Activated CD8-positive, alpha-beta memory T cell treated with anti-CD3 and anti-CD28 coated beads, Interleukin-2, amount 50 U/mL, for 24 hours (primary cell): ENCODE results near the gene UQCRFS1.
"Not testable (repeated sequence)": the region's sequence is repeated elsewhere in the genome, so short reads cannot be mapped to it uniquely, and the experiment has no call there.

Source experiments
- DNase-seq: peaks from one replicate; pipeline ENCODE4 v3.0.0-alpha.2; 2020; ENCODE audit errors: extremely low read depth

The UQCRFS1 gene

GRCh38 chr19:29212648-29213573 lies at the start of gene UQCRFS1:
TSS of gene UQCRFS1 (minus strand) at chr19:29213151. CDS start at chr19:29213118, 33 bp downstream.
- peak; percentile 87 for DNase-seq

- DNase-seq, result no peak
Measured at GRCh38 chr19:29262085-29262484, 49.1 kb upstream of the UQCRFS1 start.

- no peak for DNase-seq
Measured at GRCh38 chr19:29260477-29261317, 47.7 kb upstream of the UQCRFS1 start.

DNA sequence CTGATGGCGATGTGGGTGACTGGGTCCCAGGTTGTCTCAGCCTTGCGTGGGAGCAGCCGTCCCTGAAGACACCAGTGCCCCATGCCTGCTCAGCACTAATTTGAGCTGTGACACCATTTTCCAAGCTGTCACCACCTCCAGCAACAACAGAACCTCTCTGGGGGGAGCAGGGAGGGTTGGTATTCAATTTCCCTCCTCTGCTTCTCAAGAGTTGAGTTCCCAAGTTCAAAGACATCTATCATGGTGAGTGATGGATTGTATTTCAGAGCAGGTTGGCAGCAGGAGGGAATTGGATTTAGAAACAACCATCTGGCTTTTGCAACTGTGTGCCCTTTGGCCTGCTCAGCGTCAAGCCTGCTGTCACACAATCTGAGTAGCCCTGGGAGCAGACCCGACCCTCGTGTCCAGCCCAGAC lies 46.9 kb upstream of the UQCRFS1 start:
- DNase-seq, result no peak

- DNase-seq, result no peak
Measured at GRCh38 chr19:29259153-29259552, 46.2 kb upstream of the UQCRFS1 start.

- DNase-seq, result no peak
Measured at GRCh38 chr19:29256516-29256915, 43.6 kb upstream of the UQCRFS1 start.

- DNase-seq, result no peak
Measured at GRCh38 chr19:29255912-29256311, 43.0 kb upstream of the UQCRFS1 start.

GRCh38 chr19:29255006-29255405 lies 42.1 kb upstream of the UQCRFS1 start:
- no peak for DNase-seq

DNA sequence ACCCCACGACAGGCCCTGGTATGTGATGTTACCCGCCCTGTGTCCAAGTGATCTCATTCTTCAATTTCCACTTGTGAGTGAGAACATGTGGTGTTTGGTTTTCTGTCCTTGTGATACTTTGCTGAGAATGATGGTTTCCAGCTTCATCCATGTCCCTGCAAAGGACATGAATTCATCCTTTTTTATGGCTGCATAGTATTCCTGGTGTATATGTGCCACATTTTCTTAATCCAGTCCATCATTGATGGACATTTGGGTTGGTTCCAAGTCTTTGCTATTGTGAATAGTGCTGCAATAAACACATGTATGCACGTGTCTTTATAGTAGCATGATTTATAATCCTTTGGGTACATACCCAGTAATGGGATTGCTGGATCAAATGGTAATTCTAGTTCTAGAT lies 36.8 kb upstream of the UQCRFS1 start:
- not testable (repeated sequence) for DNase-seq

GRCh38 chr19:29248332-29248844 lies 35.4 kb upstream of the UQCRFS1 start:
- no peak for DNase-seq

- no peak for DNase-seq
Measured at GRCh38 chr19:29247872-29248271, 34.9 kb upstream of the UQCRFS1 start.

DNA sequence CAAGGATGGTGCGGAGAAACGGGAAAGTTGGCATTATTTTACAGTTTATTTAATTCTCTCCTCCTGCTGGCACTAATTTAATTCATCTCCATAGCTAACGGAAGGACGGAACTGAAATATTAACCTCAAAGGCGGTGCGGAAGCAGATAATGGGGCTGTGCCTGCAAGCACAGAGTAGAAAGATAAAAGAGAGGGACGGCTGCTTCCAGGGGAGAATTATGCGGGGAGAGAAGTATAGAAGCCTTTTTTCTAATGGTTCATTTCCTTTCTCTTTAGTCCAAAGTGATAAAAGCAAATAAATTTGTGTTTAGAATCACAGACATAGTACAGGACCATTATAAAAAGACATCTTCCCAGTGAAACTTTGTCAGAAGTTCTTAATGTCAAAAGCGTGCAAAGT lies 34.5 kb upstream of the UQCRFS1 start:
- no peak for DNase-seq

GRCh38 chr19:29247051-29247450 lies 34.1 kb upstream of the UQCRFS1 start:
- DNase-seq, result no peak

- no peak for DNase-seq
Measured at GRCh38 chr19:29245215-29245614, 32.3 kb upstream of the UQCRFS1 start.

GRCh38 chr19:29241324-29241723 lies 28.4 kb upstream of the UQCRFS1 start:
- no peak for DNase-seq

DNA sequence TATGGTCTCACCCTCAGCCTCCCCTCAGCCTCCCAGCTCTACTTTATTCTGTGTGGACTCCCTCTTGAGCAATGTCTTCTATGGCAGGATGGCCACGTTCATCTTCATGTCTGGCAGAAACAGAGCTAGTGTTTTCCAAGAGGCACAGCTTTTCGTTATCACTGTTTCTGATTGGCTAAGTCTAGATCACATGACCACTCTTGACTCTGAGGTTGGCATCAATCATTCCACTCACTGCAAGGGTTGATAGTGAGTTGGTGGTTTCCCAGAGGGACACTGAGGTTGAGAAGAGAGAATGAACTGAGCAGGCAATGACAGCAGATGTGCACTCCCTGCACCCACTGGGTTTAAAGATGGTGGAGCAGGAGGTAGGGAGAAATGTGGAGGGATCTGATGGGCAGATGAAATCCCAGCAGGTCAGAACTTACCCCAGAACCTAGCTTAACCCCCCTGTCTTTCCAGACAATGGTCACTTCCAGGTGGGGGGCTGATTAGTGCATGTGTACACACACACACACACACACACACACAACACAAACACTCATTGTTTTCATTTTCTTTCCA lies 26.3 kb upstream of the UQCRFS1 start:
- no peak for DNase-seq

DNA sequence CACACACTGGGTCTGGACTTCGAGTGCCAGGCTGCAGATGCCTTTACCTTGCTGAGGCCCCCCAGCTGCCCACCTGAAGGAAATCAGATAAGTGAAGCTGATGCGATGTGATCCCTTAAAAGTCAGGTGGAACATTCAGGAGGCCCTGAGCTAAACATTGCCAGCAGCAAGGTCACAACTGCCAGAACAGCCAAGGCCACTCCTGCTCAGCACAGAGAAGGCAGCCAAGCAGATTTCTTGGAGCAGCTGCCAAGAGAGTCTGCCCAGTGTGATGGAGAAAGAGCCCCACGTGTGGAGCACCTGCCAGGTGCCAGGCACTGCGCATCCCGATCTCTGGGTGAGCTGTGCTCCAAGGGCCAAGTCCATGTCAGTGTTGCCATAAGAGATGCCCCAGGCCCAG lies 20.6 kb upstream of the UQCRFS1 start:
- no peak for DNase-seq

DNA sequence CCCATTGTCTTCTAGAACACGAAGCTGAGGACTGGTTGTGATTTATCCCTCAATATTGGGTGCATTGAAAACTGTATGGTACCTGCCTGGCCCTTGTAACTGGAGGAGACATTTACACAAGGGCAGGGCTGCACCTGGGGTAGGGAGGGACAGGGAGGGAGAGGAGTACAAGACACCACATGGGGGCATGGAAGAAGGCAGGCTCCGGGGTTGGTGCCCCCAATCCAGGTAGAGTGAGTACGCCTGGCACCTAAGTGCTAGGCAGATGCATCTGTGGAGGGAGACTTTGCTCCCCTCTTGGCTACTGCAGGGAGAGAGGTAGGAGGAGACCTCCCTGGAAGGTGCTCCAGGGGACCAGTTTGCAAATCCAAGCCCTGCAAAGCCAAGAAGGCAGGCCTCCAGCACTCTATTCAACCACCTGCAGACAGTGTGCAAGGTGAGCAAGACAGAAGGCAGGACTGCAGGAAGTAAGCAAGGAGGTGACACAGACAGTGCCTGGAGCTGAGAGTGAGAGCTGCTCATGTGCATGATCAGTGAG lies 19.4 kb upstream of the UQCRFS1 start:
- DNase-seq, result no peak

- DNase-seq, result not testable (repeated sequence)
Measured at GRCh38 chr19:29231306-29231705, 18.4 kb upstream of the UQCRFS1 start.

GRCh38 chr19:29217616-29218015 lies 4.7 kb upstream of the UQCRFS1 start:
- DNase-seq, result no peak

- no peak for DNase-seq
Measured at GRCh38 chr19:29216021-29216420, 3.1 kb upstream of the UQCRFS1 start.

- DNase-seq, result no peak
Measured at GRCh38 chr19:29215322-29215845, 2.4 kb upstream of the UQCRFS1 start.
